Glutamatergic neuron (in vitro differentiated cells): ENCODE measurements around the gene SLC29A1. TPM values are rescaled to one million over a fixed set of nuclear protein-coding genes. Genes with fewer than 3 reads are reported as not detected.
"Not testable (repeated sequence)": the region's sequence is repeated elsewhere in the genome, so short reads cannot be mapped to it uniquely, and the experiment has no call there.

Experiments
- DNase-seq: peaks from one replicate; pipeline ENCODE4 v3.0.0; 2022
- H3K27ac Mint-ChIP-seq: one replicate; pipeline ENCODE4 v1.8.0; 2020; ENCODE audit warnings: mild to moderate bottlenecking, mixed read lengths, inconsistent platforms; ENCODE audit not compliant: unreplicated experiment
- H3K27me3 Mint-ChIP-seq: one replicate; pipeline ENCODE4 v1.8.0; 2020; ENCODE audit warnings: mild to moderate bottlenecking, moderate library complexity, mixed read lengths, inconsistent platforms; ENCODE audit not compliant: unreplicated experiment
- H3K36me3 Mint-ChIP-seq: one replicate; pipeline ENCODE4 v1.8.0; 2020; ENCODE audit warnings: mild to moderate bottlenecking, mixed read lengths, inconsistent platforms; ENCODE audit not compliant: unreplicated experiment
- H3K4me1 Mint-ChIP-seq: one replicate; pipeline ENCODE4 v1.8.0; 2020; ENCODE audit warnings: mild to moderate bottlenecking, low read depth, mixed read lengths, inconsistent platforms; ENCODE audit not compliant: unreplicated experiment
- H3K4me3 Mint-ChIP-seq: one replicate; pipeline ENCODE4 v1.8.0; 2020; ENCODE audit warnings: mild to moderate bottlenecking, mixed read lengths, inconsistent platforms; ENCODE audit not compliant: unreplicated experiment
- H3K9me3 Mint-ChIP-seq: one replicate; pipeline ENCODE4 v1.8.0; 2020; ENCODE audit warnings: mild to moderate bottlenecking, moderate library complexity, mixed read lengths, inconsistent platforms; ENCODE audit not compliant: unreplicated experiment
- CTCF ChIP-seq: fragments of 200-600 bp; sonication (generic); IDR thresholded peaks from one replicate; pipeline ENCODE4 v1.5.0; 2021; ENCODE audit not compliant: partially characterized antibody, unreplicated experiment
- total RNA-seq: library from RNA; stranded (reverse); fragmentation: NEBNext Ultra II Directional; extraction: Animal tissue kit (Norgen Biotek cat#: 25700); gene quantifications from one replicate; pipeline ENCODE4 v1.2.1, GENCODE V29; 2021; ENCODE audit not compliant: unreplicated experiment

SLC29A1 gene
- total RNA-seq, 1 donor from 2014 or later = 20.0 TPM

- no peaks in the 10 kb centered on the region for H3K9me3 Mint-ChIP-seq
- no peak for DNase-seq
These were observed 29.1 kb upstream of the SLC29A1 start for GRCh38 chr6:44194326-44194725.

GRCh38 chr6:44196351-44196750, 27.0 kb upstream of the SLC29A1 start:
- H3K9me3 Mint-ChIP-seq, H3K27ac Mint-ChIP-seq, H3K4me1 Mint-ChIP-seq, H3K4me3 Mint-ChIP-seq, H3K27me3 Mint-ChIP-seq, H3K36me3 Mint-ChIP-seq, DNase-seq: not testable (repeated sequence)

More at GRCh38 chr6:44194326-44194725, 29.1 kb upstream of the SLC29A1 start:
- no peaks in the 10 kb centered on the region for H3K4me1 Mint-ChIP-seq
- peak overlapping the region; percentile 25 for H3K4me3 Mint-ChIP-seq
- H3K27me3 Mint-ChIP-seq = no peaks in the 10 kb centered on the region
- no peak for TF ChIP-seq CTCF
- H3K36me3 Mint-ChIP-seq = no peaks in the 10 kb centered on the region
- H3K27ac Mint-ChIP-seq = no peak overlapping the region

- no peaks in the 10 kb centered on the region for H3K36me3 Mint-ChIP-seq
- peaks cover 11% of the 10 kb centered on the region for H3K4me1 Mint-ChIP-seq
- no peak overlapping the region for H3K4me3 Mint-ChIP-seq
- no peak overlapping the region for H3K27ac Mint-ChIP-seq
- H3K27me3 Mint-ChIP-seq = no peaks in the 10 kb centered on the region
- DNase-seq = no peak
- H3K9me3 Mint-ChIP-seq = no peaks in the 10 kb centered on the region
- no peak for TF ChIP-seq CTCF
These were observed 24.7 kb upstream of the SLC29A1 start for GRCh38 chr6:44198684-44199083.

GRCh38 chr6:44199883-44200282, 23.5 kb upstream of the SLC29A1 start:
- H3K27ac Mint-ChIP-seq = no peak overlapping the region
- no peaks in the 10 kb centered on the region for H3K9me3 Mint-ChIP-seq
- TF ChIP-seq CTCF = no peak
- DNase-seq = no peak
- H3K4me3 Mint-ChIP-seq = no peak overlapping the region
- no peaks in the 10 kb centered on the region for H3K27me3 Mint-ChIP-seq
- no peaks in the 10 kb centered on the region for H3K36me3 Mint-ChIP-seq
- peaks cover 11% of the 10 kb centered on the region for H3K4me1 Mint-ChIP-seq

- no peak for DNase-seq
- TF ChIP-seq CTCF = no peak
- Mint-ChIP-seq H3K27ac (peak overlapping the region; percentile 67), H3K4me3 (no peak overlapping the region), H3K27me3 (no peaks in the 10 kb centered on the region), H3K4me1 (peaks cover 11% of the 10 kb centered on the region), H3K36me3 (no peaks in the 10 kb centered on the region), H3K9me3 (no peaks in the 10 kb centered on the region)
These were observed 22.2 kb upstream of the SLC29A1 start for GRCh38 chr6:44201200-44201599.
